ENCODE measurements around the gene FBXL19. TPM values are rescaled to one million over a fixed set of nuclear protein-coding genes. Genes with fewer than 3 reads are reported as not detected.

The FBXL19 gene
- total and polyA plus RNA-seq, 2 of the 8 experiments (the other 6 are each of a cell fraction or from before 2014, with no cell fraction given), result 47.2 to 72.2 TPM

DNA sequence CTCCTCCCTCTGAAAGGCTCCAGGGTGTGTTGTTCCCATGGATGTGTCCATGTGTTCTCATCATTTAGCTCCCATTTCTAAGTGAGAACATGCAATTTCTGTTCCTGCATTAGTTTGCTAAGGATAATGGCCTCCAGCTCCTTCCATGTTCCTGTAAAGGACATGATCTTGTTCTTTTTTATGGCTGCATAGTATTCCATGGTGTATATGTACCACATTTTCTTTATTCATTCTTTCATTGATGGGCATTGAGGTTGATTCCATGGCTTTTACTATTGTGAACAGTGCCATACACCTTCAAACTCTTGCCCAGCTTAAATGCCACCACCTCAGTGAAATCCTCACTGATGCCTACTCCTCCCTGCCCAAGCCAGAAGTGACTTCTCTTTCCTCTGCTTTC is 21.0 kb downstream of the FBXL19 start:
- H2AK5ac ChIP-seq (ENCODE audit: low read depth, low read length), result no peak overlapping the region
- POLR2A ChIA-PET (ENCODE audit: partially characterized antibody), result interaction anchor here (1.0 to 1.5 kb wide), 4 partner anchors 9 to 17 kb away, joined by 3 to 4 read pairs (median 4); partner anchors contain the start of gene SETD1A
- H3K23me2 ChIP-seq (ENCODE audit: low read depth, low read length), result peaks cover 5% of the 10 kb centered on the region; the same call in 1 of the 2 replicates
- H2BK15ac ChIP-seq (ENCODE audit: low read length), result no peak overlapping the region
- H3K27me3 ChIP-seq (replicated peaks in 1 of 4; ENCODE audit: control insufficient read depth in 3 of 4, extremely low read depth in 1 of 4, insufficient read depth in 3 of 4, low read length in 3 of 4), result no peaks in the 10 kb centered on the region
- H2BK12ac ChIP-seq (ENCODE audit: low read depth, low read length), result no peak overlapping the region
- H3K23ac ChIP-seq (ENCODE audit: insufficient read length), result no peak overlapping the region
- H3K4me1 ChIP-seq (replicated peaks in 1 of 4; ENCODE audit: control insufficient read depth in 3 of 4, insufficient read depth in 4 of 4, low read length in 3 of 4), result peaks cover 0 to 23% (median 15%) of the 10 kb centered on the region in 4 experiments; a peak in 6 of 7 replicates
- CTCF ChIA-PET (ENCODE audit: partially characterized antibody), result interaction anchor here (0.6 to 2.8 kb wide), 4 partner anchors 9 to 216 kb away, joined by 3 to 11 read pairs (median 4); no protein-coding TSS in a partner anchor
- DNase-seq (ENCODE audit: low read depth in 1 of 2, low spot score in 2 of 2) (no peak), FAIRE-seq (no peak)
- no peaks in the 10 kb centered on the region for H3K79me2 ChIP-seq (ENCODE audit: control insufficient read depth in 1 of 2, insufficient read depth in 2 of 2, low read length in 2 of 2)
- no peaks in the 10 kb centered on the region for H3K9me3 ChIP-seq (ENCODE audit: insufficient read depth in 2 of 2, low read depth in 1 of 2, low read length in 1 of 2)
- H3K18ac ChIP-seq (ENCODE audit: extremely low read depth, low read length), result no peak overlapping the region
- H3K56ac ChIP-seq (replicated peaks; ENCODE audit: insufficient read length, low read depth, low read length), result no peak overlapping the region
- H4K20me1 ChIP-seq (replicated peaks in 1 of 2; ENCODE audit: control insufficient read depth in 1 of 2, insufficient read depth in 2 of 2, low read length in 2 of 2), result peaks cover 0 to 11% of the 10 kb centered on the region in 2 experiments
- H3K36me3 ChIP-seq (ENCODE audit: control insufficient read depth in 2 of 4, insufficient read depth in 4 of 4, low read length in 3 of 4), result peaks cover 10 to 21% (median 12%) of the 10 kb centered on the region in 4 experiments; a peak in 7 of 8 replicates
- no peak overlapping the region for H2AFZ ChIP-seq (ENCODE audit: low read length)
- H3K4me2 ChIP-seq (ENCODE audit: insufficient read depth in 1 of 2, low read depth in 2 of 2, low read length in 2 of 2), result no peak overlapping the region
- H3K4ac ChIP-seq (replicated peaks; ENCODE audit: insufficient read length, low read depth, low read length), result no peak overlapping the region
- H3K27ac ChIP-seq (ENCODE audit: low read depth, low read length), result no peak overlapping the region
- no peak overlapping the region for H3K14ac ChIP-seq (ENCODE audit: insufficient read length)
- H3K4me3 ChIP-seq (ENCODE audit: extremely low read depth in 1 of 4, insufficient read depth in 2 of 4, low read depth in 3 of 4, low read length in 4 of 4), result no peak overlapping the region
- no peak overlapping the region for H2BK120ac ChIP-seq (replicated peaks; ENCODE audit: low read depth, low read length)
- no peak overlapping the region for H4K91ac ChIP-seq (replicated peaks; ENCODE audit: insufficient read length, low read length)
- H3K9ac ChIP-seq (replicated peaks in 1 of 4; ENCODE audit: extremely low read depth in 1 of 4, low read depth in 3 of 4, low read length in 3 of 4), result no peak overlapping the region
- H2BK5ac ChIP-seq (ENCODE audit: low read depth, low read length), result no peak overlapping the region
- no peaks in the 10 kb centered on the region for H3K79me1 ChIP-seq (ENCODE audit: low read depth, low read length)
- no peak overlapping the region for H4K8ac ChIP-seq (ENCODE audit: extremely low read depth, insufficient read depth, low read length)
- no peak overlapping the region for H4K5ac ChIP-seq (ENCODE audit: insufficient read length, low read depth, low read length)
- H2BK20ac ChIP-seq (ENCODE audit: low read length), result no peak overlapping the region
- no peak for TF ChIP-seq RXRA (IDR thresholded peaks at IDR 0.05; ENCODE audit: insufficient read depth, low read depth, low read length)
